Measurements from ENCODE around the gene KIF2A.

KIF2A gene

GRCh38 chr5:62305715-62306322 is at the start of gene KIF2A:
Gene KIF2A (plus strand): TSS chr5:62306206. CDS start chr5:62306473, 267 bp downstream.
- DNase-seq (ENCODE audit: low spot score), result peak; percentile 95

- no peak for DNase-seq (ENCODE audit: low spot score)
Measured at GRCh38 chr5:62257020-62257367, 49.0 kb upstream of the KIF2A start.

- no peak for DNase-seq (ENCODE audit: low spot score)
Measured at GRCh38 chr5:62258654-62259053, 47.4 kb upstream of the KIF2A start.

- no peak for DNase-seq (ENCODE audit: low spot score)
Measured at GRCh38 chr5:62259699-62260250, 46.2 kb upstream of the KIF2A start.

- DNase-seq (ENCODE audit: low spot score), result no peak
Measured at GRCh38 chr5:62260513-62260912, 45.5 kb upstream of the KIF2A start.

- DNase-seq (ENCODE audit: low spot score), result no peak
Measured at GRCh38 chr5:62263401-62263800, 42.6 kb upstream of the KIF2A start.

GRCh38 chr5:62265648-62266112 is 40.3 kb upstream of the KIF2A start:
- DNase-seq (ENCODE audit: low spot score), result no peak

- no peak for DNase-seq (ENCODE audit: low spot score)
Measured at GRCh38 chr5:62266573-62266972, 39.4 kb upstream of the KIF2A start.

GRCh38 chr5:62268234-62268633 is 37.8 kb upstream of the KIF2A start:
- DNase-seq (ENCODE audit: low spot score), result no peak

GRCh38 chr5:62268792-62269191 is 37.2 kb upstream of the KIF2A start:
- DNase-seq (ENCODE audit: low spot score), result no peak

GRCh38 chr5:62271370-62271769 is 34.6 kb upstream of the KIF2A start:
- DNase-seq (ENCODE audit: low spot score), result no peak

- no peak for DNase-seq (ENCODE audit: low spot score)
Measured at GRCh38 chr5:62271870-62272269, 34.1 kb upstream of the KIF2A start.

- no peak for DNase-seq (ENCODE audit: low spot score)
Measured at GRCh38 chr5:62273687-62274086, 32.3 kb upstream of the KIF2A start.

- no peak for DNase-seq (ENCODE audit: low spot score)
Measured at GRCh38 chr5:62275581-62275980, 30.4 kb upstream of the KIF2A start.

GRCh38 chr5:62281411-62281810 is 24.6 kb upstream of the KIF2A start:
- no peak for DNase-seq (ENCODE audit: low spot score)

GRCh38 chr5:62282064-62282463 is 23.9 kb upstream of the KIF2A start:
- no peak for DNase-seq (ENCODE audit: low spot score)

GRCh38 chr5:62283005-62283404 is 23.0 kb upstream of the KIF2A start:
- DNase-seq (ENCODE audit: low spot score), result no peak

- no peak for DNase-seq (ENCODE audit: low spot score)
Measured at GRCh38 chr5:62283861-62284260, 22.1 kb upstream of the KIF2A start.

GRCh38 chr5:62284946-62285891 is 20.8 kb upstream of the KIF2A start:
- DNase-seq (ENCODE audit: low spot score), result no peak

GRCh38 chr5:62286834-62287233 is 19.2 kb upstream of the KIF2A start:
- DNase-seq (ENCODE audit: low spot score), result no peak

- DNase-seq (ENCODE audit: low spot score), result no peak
Measured at GRCh38 chr5:62287237-62287636, 18.8 kb upstream of the KIF2A start.

GRCh38 chr5:62288118-62288517 is 17.9 kb upstream of the KIF2A start:
- no peak for DNase-seq (ENCODE audit: low spot score)

- DNase-seq (ENCODE audit: low spot score), result no peak
Measured at GRCh38 chr5:62289813-62290212, 16.2 kb upstream of the KIF2A start.
